H1 (cell line): ENCODE data around the gene SMIM41. TPM values are rescaled to one million over a fixed set of nuclear protein-coding genes. Genes with fewer than 3 reads are reported as not detected.

Experiments
- ASH2L ChIP-seq: fragments of 200-600, 300-600 bp; sonication (generic); IDR thresholded peaks from one replicate; pipeline ENCODE4 v1.7.1; 2017; ENCODE audit warnings: low read length
- CBX5 ChIP-seq: fragments of 300-800, 300-1000 bp; sonication (generic); IDR thresholded peaks from 2 replicates; pipeline ENCODE4 v1.7.1; 2016; ENCODE audit warnings: antibody characterized with exemption, low read length, low read depth
- CHD1 ChIP-seq: IDR thresholded peaks from 2 replicates; pipeline ENCODE4 v1.6.1; 2012; ENCODE audit warnings: low read depth, low read length, improper control_type of control experiment
- CHD2 ChIP-seq: IDR thresholded peaks from 2 replicates; pipeline ENCODE4 v1.6.1; 2012; ENCODE audit warnings: low read length, improper control_type of control experiment
- CREB1 ChIP-seq: IDR thresholded peaks from 2 replicates; pipeline ENCODE4 v1.6.1; 2012; ENCODE audit warnings: inconsistent platforms
- EGR1 ChIP-seq: IDR thresholded peaks from 2 replicates; pipeline ENCODE4 v1.6.1; 2011; ENCODE audit warnings: low read depth, low read length, borderline replicate concordance
- EP300 ChIP-seq, 2 experiments: IDR thresholded peaks; 1 replicate in 1 of 2; 2 replicates in 1 of 2; pipeline ENCODE4 v1.6.1; 2011 to 2012; ENCODE audit warnings: low read depth in 2 of 2, low read length in 2 of 2, mild to moderate bottlenecking in 2 of 2, borderline replicate concordance in 1 of 2, inconsistent platforms in 1 of 2, moderate library complexity in 1 of 2
- EZH2 ChIP-seq: fragments of 200-600 bp; sonication (generic); IDR thresholded peaks from 2 replicates; pipeline ENCODE4 v1.7.1; 2012; ENCODE audit warnings: low read depth, mild to moderate bottlenecking, moderate library complexity, low read length, inconsistent platforms; ENCODE audit not compliant: severe bottlenecking
- GABPA ChIP-seq: IDR thresholded peaks from 2 replicates; pipeline ENCODE4 v1.6.1; 2011; ENCODE audit warnings: mild to moderate bottlenecking, low read length, moderate library complexity, borderline replicate concordance; ENCODE audit not compliant: insufficient read depth
- HDAC6 ChIP-seq: IDR thresholded peaks from one replicate; pipeline ENCODE4 v1.7.1; 2012; ENCODE audit warnings: low read depth, mild to moderate bottlenecking, inconsistent platforms, low read length, moderate library complexity
- PHF8 ChIP-seq: fragments of 200-600 bp; sonication (generic); conservative IDR thresholded peaks from 2 replicates; pipeline ENCODE4 v1.7.1; 2012; ENCODE audit warnings: low read depth, mild to moderate bottlenecking, inconsistent platforms, low read length, moderate library complexity
- POLR2A ChIP-seq, 2 experiments: IDR thresholded peaks; 1 replicate in 1 of 2; 2 replicates in 1 of 2; pipeline ENCODE4 v1.6.1; 2011; ENCODE audit warnings: low read depth in 2 of 2, low read length in 2 of 2, mild to moderate bottlenecking in 2 of 2; ENCODE audit errors: control extremely low read depth in 1 of 2
- POU5F1 ChIP-seq: IDR thresholded peaks from 2 replicates; pipeline ENCODE4 v1.6.1; 2011; ENCODE audit warnings: low read depth, mild to moderate bottlenecking, low read length, moderate library complexity
- SAP30 ChIP-seq: fragments of 300-600 bp; sonication (generic); IDR thresholded peaks from 2 replicates; pipeline ENCODE4 v1.7.1; 2012; ENCODE audit warnings: low read length, moderate library complexity, mild to moderate bottlenecking, inconsistent platforms; ENCODE audit not compliant: insufficient read depth, insufficient replicate concordance
- SIN3A ChIP-seq, 2 experiments: IDR thresholded peaks in 1 of 2; conservative IDR thresholded peaks in 1 of 2; 2 replicates each; pipeline ENCODE4 v1.6.1; 2011 to 2012; ENCODE audit warnings: low read length in 2 of 2, improper control_type of control experiment in 1 of 2, low read depth in 1 of 2, mild to moderate bottlenecking in 1 of 2
- SIX5 ChIP-seq: IDR thresholded peaks from 2 replicates; pipeline ENCODE4 v1.6.1; 2011; ENCODE audit warnings: mild to moderate bottlenecking, low read depth, low read length
- SP1 ChIP-seq: IDR thresholded peaks from 2 replicates; pipeline ENCODE4 v1.6.1; 2011; ENCODE audit warnings: low read depth, low read length
- SP4 ChIP-seq: IDR thresholded peaks from 2 replicates; pipeline ENCODE4 v1.6.1; 2012; ENCODE audit warnings: low read length, inconsistent platforms
- SRF ChIP-seq: IDR thresholded peaks from 2 replicates; pipeline ENCODE4 v1.6.1; 2011; ENCODE audit warnings: mild to moderate bottlenecking, low read depth, low read length, moderate library complexity
- TAF7 ChIP-seq: optimal IDR thresholded peaks from 2 replicates; pipeline ENCODE3; 2011; ENCODE audit warnings: low read depth, mild to moderate bottlenecking, inconsistent platforms, low read length, moderate library complexity, borderline replicate concordance
- TBP ChIP-seq: IDR thresholded peaks from 2 replicates; pipeline ENCODE4 v1.6.1; 2011; ENCODE audit warnings: low read depth, low read length, improper control_type of control experiment
- TCF12 ChIP-seq: IDR thresholded peaks from 2 replicates; pipeline ENCODE4 v1.6.1; 2011; ENCODE audit warnings: low read depth, mild to moderate bottlenecking, low read length
- polyA plus RNA-seq, 7 experiments: library from polyadenylated mRNA; depleted of rRNA in 3 of 7; stranded (reverse) in 5 of 7; unstranded in 2 of 7; fragments of >200 nt in 5 of 7; fragments of 200-250 nt in 2 of 7; gene quantifications; 1 replicate in 5 of 7; 2 replicates in 1 of 7; 4 replicates in 1 of 7; pipeline versions ENCODE4 v1.2.1 to v1.2.3, GENCODE V29; 2011 to 2013; ENCODE audit warnings: missing spikeins in 2 of 7, mixed read lengths in 2 of 7
- total RNA-seq: library from RNA; stranded (reverse); fragmentation: NEBNext Ultra II Directional; extraction: Animal tissue kit (Norgen Biotek cat#: 25700); gene quantifications from 2 replicates; pipeline ENCODE4 v1.2.1, GENCODE V29; 2021
- TF ChIP-seq, protein P1 (sequence below): IDR thresholded peaks from 2 replicates; pipeline ENCODE4 v1.6.1; 2012; ENCODE audit warnings: low read length, inconsistent platforms

The SMIM41 gene
- total and polyA plus RNA-seq, 2 of the 8 experiments (the other 6 are each of a cell fraction or from before 2014, with no cell fraction given) = 0.28 to 0.98 TPM

DNA sequence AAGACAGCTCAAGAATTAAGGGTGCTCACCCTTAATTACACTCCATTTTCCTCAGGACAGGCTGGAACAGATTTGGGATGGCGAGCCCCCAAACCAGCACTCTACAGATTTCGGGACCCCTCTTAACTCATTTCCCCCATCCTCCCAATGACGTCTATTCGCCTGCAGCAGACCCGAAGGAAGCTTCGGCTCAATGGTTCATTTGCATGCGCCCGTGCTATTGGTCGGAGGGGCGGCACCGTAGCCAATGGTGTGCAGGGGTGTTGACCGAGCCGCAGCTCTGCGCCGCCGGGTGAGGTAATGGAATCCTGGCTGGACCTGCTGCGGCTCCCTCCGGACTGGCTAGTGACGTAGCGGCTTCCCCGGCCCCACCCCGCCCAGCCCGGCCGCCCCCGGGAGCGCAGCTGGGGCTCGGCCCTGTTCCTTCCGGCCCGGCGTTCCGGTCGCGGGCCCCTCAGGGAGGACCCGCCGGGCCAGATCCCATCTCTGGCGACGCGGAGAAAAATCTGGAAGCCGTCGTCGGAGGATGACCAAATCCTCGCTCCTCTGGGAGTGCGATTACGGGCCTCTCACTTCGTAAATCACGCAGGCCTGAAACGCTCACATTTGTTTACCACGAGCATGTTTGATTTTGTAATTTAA is 46.6 kb upstream of the SMIM41 start (continued):
- TF ChIP-seq SRF (no peak), EGR1 (0 out of 2 replicates have a peak, but pooled peaks have one; percentile 59), SP1 (peak; percentile 54; the same call in 1 of the 2 replicates), CHD1 (no peak), CBX5 (no peak), SIX5 (no peak), HDAC6 (no peak), EZH2 (no peak), ASH2L (peak; percentile 62), CHD2 (0 out of 2 replicates have a peak, but pooled peaks have one; percentile 28), TBP (peak; percentile 52), TAF7 (peak; percentile 66), TCF12 (no peak), POLR2A (IDR thresholded peaks at IDR 0.05; ENCODE audit: control extremely low read depth in 1 of 2, low read depth in 2 of 2, low read length in 2 of 2) (peak in 1 of 2 experiments; percentile 62; a peak in 2 of 3 replicates), GABPA (no peak), EP300 (IDR thresholded peaks at IDR 0.05; ENCODE audit: borderline replicate concordance in 1 of 2, low read depth in 2 of 2, low read length in 2 of 2) (peak in 1 of 2 experiments; percentile 31; a peak in 1 of 3 replicates), PHF8 (peak; percentile 32; the same call in 1 of the 2 replicates), SAP30 (no peak), SP4 (no peak), POU5F1 (no peak), SIN3A (conservative IDR thresholded peaks at IDR 0.05 in 1 of 2, IDR thresholded peaks at IDR 0.05 in 1 of 2; ENCODE audit: low read depth in 1 of 2, low read length in 2 of 2) (0 out of 4 replicates have a peak, but pooled peaks of 1 of the 2 experiments have one; percentile 28), CREB1 (peak; percentile 88)
- TF ChIP-seq, protein P1, sequence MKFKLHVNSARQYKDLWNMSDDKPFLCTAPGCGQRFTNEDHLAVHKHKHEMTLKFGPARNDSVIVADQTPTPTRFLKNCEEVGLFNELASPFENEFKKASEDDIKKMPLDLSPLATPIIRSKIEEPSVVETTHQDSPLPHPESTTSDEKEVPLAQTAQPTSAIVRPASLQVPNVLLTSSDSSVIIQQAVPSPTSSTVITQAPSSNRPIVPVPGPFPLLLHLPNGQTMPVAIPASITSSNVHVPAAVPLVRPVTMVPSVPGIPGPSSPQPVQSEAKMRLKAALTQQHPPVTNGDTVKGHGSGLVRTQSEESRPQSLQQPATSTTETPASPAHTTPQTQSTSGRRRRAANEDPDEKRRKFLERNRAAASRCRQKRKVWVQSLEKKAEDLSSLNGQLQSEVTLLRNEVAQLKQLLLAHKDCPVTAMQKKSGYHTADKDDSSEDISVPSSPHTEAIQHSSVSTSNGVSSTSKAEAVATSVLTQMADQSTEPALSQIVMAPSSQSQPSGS = no peak
